HAP-1 (cell line): ENCODE results near the gene CECR2.
A peak's percentile ranks its signal among the peaks of the same experiment; 100 is the strongest.

Experiments
- DNase-seq, 2 experiments: peaks; one replicate each; pipeline ENCODE4 v3.0.0-alpha.2; 2016 to 2020; ENCODE audit warnings: low spot score in 2 of 2
- H3K27me3 ChIP-seq: fragments of 250-450 bp; sonication (Bioruptor Pico); 2 replicates; pipeline ENCODE4 v1.5.1; 2020; ENCODE audit warnings: low read depth, mild to moderate bottlenecking, moderate library complexity
- H3K36me3 ChIP-seq: fragments of 250-450 bp; sonication (Bioruptor Pico); replicated peaks from 2 replicates; pipeline ENCODE4 v1.5.1; 2020; ENCODE audit warnings: mild to moderate bottlenecking
- H3K4me1 ChIP-seq: fragments of 250-450 bp; sonication (Bioruptor Pico); 2 replicates; pipeline ENCODE4 v1.5.1; 2020; ENCODE audit warnings: mild to moderate bottlenecking
- H3K4me3 ChIP-seq: fragments of 250-450 bp; sonication (Bioruptor Pico); 2 replicates; pipeline ENCODE4 v1.5.1; 2020; ENCODE audit warnings: mild to moderate bottlenecking, moderate library complexity
- H3K9me3 ChIP-seq: fragments of 250-450 bp; sonication (Bioruptor Pico); 2 replicates; pipeline ENCODE4 v1.5.1; 2020; ENCODE audit warnings: mild to moderate bottlenecking, moderate library complexity
- in situ Hi-C: fragments of 300-500 bp; cut with MboI; formaldehyde crosslinking; loops from 3 replicates; pipeline ENCODE4 v1.14.3; 2020; ENCODE audit warnings: low sequenced_read_pairs, inconsistent platforms, mixed read lengths

Gene CECR2

GRCh38 chr22:17369439-17370025 is at the start of gene CECR2:
Gene CECR2 (plus strand): TSS chr22:17369460. CDS start chr22:17369784, 324 bp downstream.
- Histone ChIP-seq H3K4me3 (peak within 1 kb of the TSS; percentile 74), H3K36me3 (peaks cover 3% of the 10 kb centered on the region; the same call in 1 of the 2 replicates), H3K27me3 (no peaks in the 10 kb centered on the region), H3K4me1 (peaks cover 28% of the 10 kb centered on the region), H3K9me3 (no peaks in the 10 kb centered on the region)
- in situ Hi-C loops = loop anchor here (10.0 to 25.0 kb wide), 2 partner anchors 135 to 757 kb away; no protein-coding TSS in a partner anchor
- peak; percentile 66 to 72 for DNase-seq

GRCh38 chr22:17319546-17319945 is 49.7 kb upstream of the CECR2 start:
- in situ Hi-C loops = loop anchor here (10.0 kb wide), 1 partner anchor 55 kb away; no protein-coding TSS in a partner anchor
- no peaks in the 10 kb centered on the region for H3K9me3 ChIP-seq

GRCh38 chr22:17322511-17322910 is 46.7 kb upstream of the CECR2 start:
- no peaks in the 10 kb centered on the region for H3K36me3 ChIP-seq
- H3K4me1 ChIP-seq = no peaks in the 10 kb centered on the region
- no peaks in the 10 kb centered on the region for H3K9me3 ChIP-seq
- H3K4me3 ChIP-seq = no peak overlapping the region
- no peak for DNase-seq
- no peaks in the 10 kb centered on the region for H3K27me3 ChIP-seq
- in situ Hi-C loops = no loop called here

More at GRCh38 chr22:17319546-17319945, 49.7 kb upstream of the CECR2 start:
- no peak for DNase-seq
- no peak overlapping the region for H3K4me3 ChIP-seq
- no peaks in the 10 kb centered on the region for H3K27me3 ChIP-seq
- H3K4me1 ChIP-seq = no peaks in the 10 kb centered on the region
- H3K36me3 ChIP-seq = no peaks in the 10 kb centered on the region

- Histone ChIP-seq H3K9me3 (no peaks in the 10 kb centered on the region), H3K4me1 (no peaks in the 10 kb centered on the region), H3K4me3 (no peak overlapping the region), H3K27me3 (no peaks in the 10 kb centered on the region), H3K36me3 (no peaks in the 10 kb centered on the region)
- in situ Hi-C loops = no loop called here
- no peak for DNase-seq
These were observed 37.6 kb upstream of the CECR2 start for GRCh38 chr22:17331690-17332089.

- peaks cover under 1% of the 10 kb centered on the region; the same call in 1 of the 2 replicates for H3K27me3 ChIP-seq
- no peak for DNase-seq
- no peaks in the 10 kb centered on the region for H3K9me3 ChIP-seq
- H3K36me3 ChIP-seq = no peaks in the 10 kb centered on the region
- no peaks in the 10 kb centered on the region for H3K4me1 ChIP-seq
- in situ Hi-C loops = no loop called here
- H3K4me3 ChIP-seq = no peak overlapping the region
These were observed 37.0 kb upstream of the CECR2 start for GRCh38 chr22:17332109-17332800.

- Histone ChIP-seq H3K9me3 (no peaks in the 10 kb centered on the region), H3K36me3 (no peaks in the 10 kb centered on the region), H3K4me1 (no peaks in the 10 kb centered on the region), H3K27me3 (peaks cover 9% of the 10 kb centered on the region; the same call in 1 of the 2 replicates), H3K4me3 (no peak overlapping the region)
- in situ Hi-C loops = no loop called here
- DNase-seq = no peak
These were observed 35.2 kb upstream of the CECR2 start for GRCh38 chr22:17334059-17334458.

- no peaks in the 10 kb centered on the region for H3K9me3 ChIP-seq
- peaks cover 9% of the 10 kb centered on the region; the same call in 1 of the 2 replicates for H3K27me3 ChIP-seq
- no peaks in the 10 kb centered on the region for H3K4me1 ChIP-seq
- H3K4me3 ChIP-seq = no peak overlapping the region
- in situ Hi-C loops = no loop called here
- DNase-seq = no peak
- H3K36me3 ChIP-seq = no peaks in the 10 kb centered on the region
These were observed 34.3 kb upstream of the CECR2 start for GRCh38 chr22:17334983-17335382.

- Histone ChIP-seq H3K36me3 (no peaks in the 10 kb centered on the region), H3K4me1 (no peaks in the 10 kb centered on the region), H3K4me3 (no peak overlapping the region), H3K27me3 (peaks cover 9% of the 10 kb centered on the region; the same call in 1 of the 2 replicates), H3K9me3 (no peaks in the 10 kb centered on the region)
- in situ Hi-C loops = no loop called here
- DNase-seq = no peak
These were observed 33.2 kb upstream of the CECR2 start for GRCh38 chr22:17336061-17336460.

GRCh38 chr22:17337639-17338038 is 31.6 kb upstream of the CECR2 start:
- no peaks in the 10 kb centered on the region for H3K9me3 ChIP-seq
- DNase-seq = no peak
- in situ Hi-C loops = no loop called here

GRCh38 chr22:17339095-17339693 is 30.1 kb upstream of the CECR2 start:
- no peaks in the 10 kb centered on the region for H3K4me1 ChIP-seq
- in situ Hi-C loops = no loop called here
- H3K27me3 ChIP-seq = peaks cover 9% of the 10 kb centered on the region; the same call in 1 of the 2 replicates
- no peaks in the 10 kb centered on the region for H3K36me3 ChIP-seq
- no peaks in the 10 kb centered on the region for H3K9me3 ChIP-seq
- DNase-seq = no peak
- H3K4me3 ChIP-seq = no peak overlapping the region

More at GRCh38 chr22:17337639-17338038, 31.6 kb upstream of the CECR2 start:
- H3K27me3 ChIP-seq = peaks cover 9% of the 10 kb centered on the region; the same call in 1 of the 2 replicates
- H3K36me3 ChIP-seq = no peaks in the 10 kb centered on the region
- no peaks in the 10 kb centered on the region for H3K4me1 ChIP-seq
- H3K4me3 ChIP-seq = no peak overlapping the region

GRCh38 chr22:17342361-17342760 is 26.9 kb upstream of the CECR2 start:
- Histone ChIP-seq H3K36me3 (no peaks in the 10 kb centered on the region), H3K27me3 (peaks cover 7% of the 10 kb centered on the region; the same call in 1 of the 2 replicates), H3K9me3 (no peaks in the 10 kb centered on the region), H3K4me1 (no peaks in the 10 kb centered on the region), H3K4me3 (no peak overlapping the region)
- no peak for DNase-seq
- in situ Hi-C loops = no loop called here

- Histone ChIP-seq H3K9me3 (no peaks in the 10 kb centered on the region), H3K27me3 (0 out of 2 replicates have a peak, but pooled peaks cover 2% of the 10 kb centered on the region), H3K4me1 (no peaks in the 10 kb centered on the region; the same call in 1 of the 2 replicates), H3K36me3 (no peaks in the 10 kb centered on the region), H3K4me3 (no peak overlapping the region)
- in situ Hi-C loops = no loop called here
- DNase-seq = no peak
These were observed 25.5 kb upstream of the CECR2 start for GRCh38 chr22:17343766-17344165.

GRCh38 chr22:17346578-17346977 is 22.7 kb upstream of the CECR2 start:
- no peaks in the 10 kb centered on the region for H3K27me3 ChIP-seq
- H3K36me3 ChIP-seq = no peaks in the 10 kb centered on the region
- H3K4me3 ChIP-seq = no peak overlapping the region
- H3K9me3 ChIP-seq = no peaks in the 10 kb centered on the region
- peaks cover 2% of the 10 kb centered on the region; the same call in 1 of the 2 replicates for H3K4me1 ChIP-seq
- in situ Hi-C loops = no loop called here
- no peak for DNase-seq

- peaks cover 2% of the 10 kb centered on the region; the same call in 1 of the 2 replicates for H3K4me1 ChIP-seq
- no peak overlapping the region for H3K4me3 ChIP-seq
- no peaks in the 10 kb centered on the region for H3K27me3 ChIP-seq
- H3K36me3 ChIP-seq = no peaks in the 10 kb centered on the region
- no peak for DNase-seq
- in situ Hi-C loops = no loop called here
- no peaks in the 10 kb centered on the region for H3K9me3 ChIP-seq
These were observed 21.5 kb upstream of the CECR2 start for GRCh38 chr22:17347724-17348123.
